RWPE2 (cell line): ENCODE results near the gene CEACAM4.
"Not testable (repeated sequence)": the region's sequence is repeated elsewhere in the genome, so short reads cannot be mapped to it uniquely, and the experiment has no call there.

Source experiments
- ATAC-seq: fragments of 200-7000 bp; cut with Tn5 transposase; 3 replicates; pipeline ENCODE4 v1.9.1; 2021; ENCODE audit warnings: low read depth
- DNase-seq: peaks from one replicate; pipeline ENCODE4 v3.0.0-alpha.2; 2020; ENCODE audit warnings: low spot score
- H3K27ac ChIP-seq: fragments of 450-650 bp; 2 replicates; pipeline ENCODE4 v1.5.1; 2017; ENCODE audit warnings: mild to moderate bottlenecking; ENCODE audit not compliant: poor library complexity, severe bottlenecking
- H3K27me3 ChIP-seq: fragments of 250-450 bp; sonication (Bioruptor Pico); 2 replicates; pipeline ENCODE4 v1.5.1; 2021; ENCODE audit warnings: mild to moderate bottlenecking, moderate library complexity; ENCODE audit not compliant: insufficient read depth, poor library complexity, severe bottlenecking
- H3K36me3 ChIP-seq: fragments of 250-450 bp; sonication (Bioruptor Pico); 2 replicates; pipeline ENCODE4 v1.5.1; 2020; ENCODE audit warnings: low read depth, mild to moderate bottlenecking, moderate library complexity
- H3K4me1 ChIP-seq: fragments of 250-450 bp; sonication (Bioruptor Pico); 2 replicates; pipeline ENCODE4 v1.5.1; 2021; ENCODE audit warnings: mild to moderate bottlenecking, moderate library complexity; ENCODE audit not compliant: insufficient read depth, poor library complexity, severe bottlenecking
- H3K4me3 ChIP-seq: fragments of 250-450 bp; sonication (Bioruptor Pico); 2 replicates; pipeline ENCODE4 v1.5.1; 2021; ENCODE audit warnings: mild to moderate bottlenecking, moderate library complexity; ENCODE audit not compliant: severe bottlenecking
- H3K9me3 ChIP-seq: fragments of 250-450 bp; sonication (Bioruptor Pico); 2 replicates; pipeline ENCODE4 v1.5.1; 2021; ENCODE audit warnings: mild to moderate bottlenecking, moderate library complexity; ENCODE audit not compliant: severe bottlenecking
- CTCF ChIP-seq: fragments of 450-650 bp; IDR thresholded peaks from one replicate; pipeline ENCODE4 v1.5.1; 2017; ENCODE audit warnings: mild to moderate bottlenecking, moderate library complexity; ENCODE audit not compliant: poor library complexity, severe bottlenecking

Gene CEACAM4

GRCh38 chr19:41587838-41588210 is 39.0 kb downstream of the CEACAM4 start:
- no peak for TF ChIP-seq CTCF
- Histone ChIP-seq H3K36me3 (no peaks in the 10 kb centered on the region), H3K4me3 (no peak overlapping the region), H3K4me1 (no peaks in the 10 kb centered on the region), H3K9me3 (no peaks in the 10 kb centered on the region), H3K27me3 (no peaks in the 10 kb centered on the region), H3K27ac (no peak overlapping the region)
- DNase-seq = no peak
- ATAC-seq = no peak

GRCh38 chr19:41587101-41587837 is 39.6 kb downstream of the CEACAM4 start:
- no peak for TF ChIP-seq CTCF
- DNase-seq = no peak
- no peaks in the 10 kb centered on the region for H3K27me3 ChIP-seq
- no peak for ATAC-seq
- H3K36me3 ChIP-seq = no peaks in the 10 kb centered on the region
- H3K4me1 ChIP-seq = no peaks in the 10 kb centered on the region
- peaks cover 2% of the 10 kb centered on the region for H3K9me3 ChIP-seq
- H3K4me3 ChIP-seq = no peak overlapping the region
- no peak overlapping the region for H3K27ac ChIP-seq

GRCh38 chr19:41586064-41586463 is 40.8 kb downstream of the CEACAM4 start:
- no peaks in the 10 kb centered on the region for H3K27me3 ChIP-seq
- DNase-seq (no peak), ATAC-seq (no peak)
- no peaks in the 10 kb centered on the region for H3K36me3 ChIP-seq
- peaks cover 6% of the 10 kb centered on the region for H3K9me3 ChIP-seq
- no peak overlapping the region for H3K4me3 ChIP-seq
- no peak for TF ChIP-seq CTCF
- no peak overlapping the region for H3K27ac ChIP-seq
- H3K4me1 ChIP-seq = no peaks in the 10 kb centered on the region

- no peak for TF ChIP-seq CTCF
- ATAC-seq = no peak
Measured at GRCh38 chr19:41584931-41585330, 41.9 kb downstream of the CEACAM4 start.

GRCh38 chr19:41584260-41584810 is 42.5 kb downstream of the CEACAM4 start:
- TF ChIP-seq CTCF = no peak
- H3K27ac ChIP-seq = no peak overlapping the region
- H3K9me3 ChIP-seq = peaks cover 6% of the 10 kb centered on the region
- ATAC-seq (no peak), DNase-seq (no peak)
- no peaks in the 10 kb centered on the region for H3K36me3 ChIP-seq
- H3K4me1 ChIP-seq = no peaks in the 10 kb centered on the region
- H3K4me3 ChIP-seq = no peak overlapping the region
- H3K27me3 ChIP-seq = no peaks in the 10 kb centered on the region

More at GRCh38 chr19:41584931-41585330, 41.9 kb downstream of the CEACAM4 start:
- H3K4me1 ChIP-seq = no peaks in the 10 kb centered on the region
- H3K36me3 ChIP-seq = no peaks in the 10 kb centered on the region
- H3K27me3 ChIP-seq = no peaks in the 10 kb centered on the region
- H3K4me3 ChIP-seq = no peak overlapping the region
- H3K9me3 ChIP-seq = peaks cover 6% of the 10 kb centered on the region
- no peak overlapping the region for H3K27ac ChIP-seq
- no peak for DNase-seq

- not testable (repeated sequence) for ATAC-seq, H3K9me3 ChIP-seq, DNase-seq, H3K36me3 ChIP-seq, H3K4me3 ChIP-seq, H3K27ac ChIP-seq, H3K27me3 ChIP-seq, H3K4me1 ChIP-seq
Measured at GRCh38 chr19:41582577-41583182, 44.2 kb downstream of the CEACAM4 start.

- H3K4me1 ChIP-seq, H3K36me3 ChIP-seq, H3K4me3 ChIP-seq, H3K9me3 ChIP-seq, H3K27me3 ChIP-seq, ATAC-seq, H3K27ac ChIP-seq, DNase-seq: not testable (repeated sequence)
Measured at GRCh38 chr19:41581068-41581467, 45.8 kb downstream of the CEACAM4 start.
